Measurements from ENCODE around the gene LHPP. TPM values are rescaled to one million over a fixed set of nuclear protein-coding genes. Genes with fewer than 3 reads are reported as not detected.
A peak's percentile ranks its signal among the peaks of the same experiment; 100 is the strongest.

Gene LHPP
- total RNA-seq, 1 donor from 2014 or later = 24.5 TPM

DNA sequence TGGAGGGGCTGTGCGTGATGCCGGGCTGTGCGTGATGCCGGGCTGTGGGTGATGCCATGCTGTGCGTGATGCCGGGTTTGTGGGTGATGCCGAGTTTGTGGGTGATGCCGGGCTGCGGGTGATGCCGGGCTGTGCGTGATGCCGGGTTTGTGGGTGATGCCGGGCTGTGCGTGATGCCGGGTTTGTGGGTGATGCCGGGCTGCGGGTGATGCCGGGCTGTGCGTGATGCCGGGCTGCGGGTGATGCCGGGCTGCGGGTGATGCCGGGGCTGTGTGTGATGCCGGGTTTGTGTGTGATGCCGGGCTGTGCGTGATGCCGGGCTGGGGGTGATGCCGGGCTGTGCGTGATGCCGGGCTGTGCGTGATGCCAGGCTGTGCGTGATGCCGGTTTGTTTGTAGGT lies 153.6 kb downstream of the LHPP start:
- no peaks in the 10 kb centered on the region for H3K36me3 ChIP-seq
- peaks cover 4% of the 10 kb centered on the region for H3K36me3 Mint-ChIP-seq
- H3K79me2 ChIP-seq (ENCODE audit: low read depth) = no peaks in the 10 kb centered on the region

DNA sequence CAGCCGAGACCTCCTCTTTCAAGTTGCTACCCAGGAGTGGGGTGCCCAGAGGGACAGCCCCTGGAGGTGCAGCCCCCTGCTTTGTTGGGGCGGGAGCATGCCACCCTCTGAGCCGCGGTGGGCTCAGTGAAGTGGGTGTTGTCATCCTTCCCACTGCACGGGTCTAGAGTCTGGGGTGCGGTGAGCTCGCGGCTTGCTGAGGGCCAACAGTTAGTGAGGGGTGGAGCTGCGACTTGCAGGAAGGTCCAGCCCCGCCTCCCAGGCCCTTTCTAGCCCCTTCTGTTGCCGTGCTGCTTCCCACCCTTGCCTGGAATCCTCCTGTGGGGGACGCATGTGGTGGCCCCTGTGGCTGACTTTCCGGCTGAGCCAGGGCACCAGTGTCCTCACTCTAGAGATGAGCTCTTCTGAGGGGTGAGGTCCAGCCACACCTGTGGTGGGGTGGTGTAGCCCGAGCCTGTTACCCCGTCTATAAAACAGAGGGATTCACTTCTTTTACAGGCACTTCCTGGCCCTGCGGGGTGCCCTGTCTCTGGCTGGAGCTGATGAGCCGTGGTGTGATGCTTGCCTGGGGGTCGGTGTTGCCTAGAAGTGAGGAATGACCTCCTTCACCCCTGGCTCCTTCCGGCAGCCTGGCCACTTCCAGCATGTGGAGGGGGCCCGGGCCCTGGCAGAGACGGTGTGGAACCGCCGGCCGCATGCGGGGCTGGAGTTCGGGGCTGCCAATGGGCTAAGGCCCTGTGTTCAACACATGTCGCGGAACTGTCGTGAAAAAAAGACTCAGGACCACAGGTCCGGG lies 154.6 kb downstream of the LHPP start:
- no peaks in the 10 kb centered on the region for H3K36me3 ChIP-seq
- no peak overlapping the region for H3K4me2 ChIP-seq
- no peak overlapping the region for H3K27ac ChIP-seq
- Mint-ChIP-seq H3K4me3 (no peak overlapping the region), H3K36me3 (peaks cover 4% of the 10 kb centered on the region), H3K4me1 (peaks cover 11% of the 10 kb centered on the region), H3K27me3 (ENCODE audit: insufficient read depth, low read depth) (peaks cover 4% of the 10 kb centered on the region), H3K27ac (no peak overlapping the region), H3K9me3 (no peaks in the 10 kb centered on the region)
- H4K20me1 ChIP-seq (ENCODE audit: low read depth) = peaks cover 18% of the 10 kb centered on the region
- H3K27me3 ChIP-seq = no peaks in the 10 kb centered on the region
- H3K9ac ChIP-seq = no peak overlapping the region
- H3K4me1 ChIP-seq = peaks cover 6% of the 10 kb centered on the region
- no peak for DNase-seq (ENCODE audit: low spot score)
- H3F3A ChIP-seq (ENCODE audit: low read depth) = peaks cover 16% of the 10 kb centered on the region
- TF ChIP-seq EZH2phosphoT487 (IDR thresholded peaks at IDR 0.05) (no peak), EZH2 (IDR thresholded peaks at IDR 0.05) (no peak)
- H3K79me2 ChIP-seq (ENCODE audit: low read depth) = no peaks in the 10 kb centered on the region
- H2AFZ ChIP-seq (replicated peaks) = no peak overlapping the region
- H3K9me3 ChIP-seq (ENCODE audit: low read depth) = no peaks in the 10 kb centered on the region
- H3K4me3 ChIP-seq = no peak overlapping the region

More for the DNA sequence above, 153.6 kb downstream of the LHPP start:
- Mint-ChIP-seq H3K4me1 (peaks cover 11% of the 10 kb centered on the region), H3K27me3 (ENCODE audit: insufficient read depth, low read depth) (peaks cover 4% of the 10 kb centered on the region), H3K4me3 (no peak overlapping the region), H3K27ac (no peak overlapping the region), H3K9me3 (no peaks in the 10 kb centered on the region)
- Histone ChIP-seq H3K27ac (no peak overlapping the region), H3K4me3 (no peak overlapping the region), H3K4me2 (no peak overlapping the region), H3F3A (ENCODE audit: low read depth) (peaks cover 16% of the 10 kb centered on the region), H2AFZ (replicated peaks) (no peak overlapping the region), H3K4me1 (peaks cover 6% of the 10 kb centered on the region), H3K9me3 (ENCODE audit: low read depth) (no peaks in the 10 kb centered on the region), H4K20me1 (ENCODE audit: low read depth) (peaks cover 18% of the 10 kb centered on the region), H3K27me3 (no peaks in the 10 kb centered on the region), H3K9ac (no peak overlapping the region)
- no peak for DNase-seq (ENCODE audit: low spot score)
- TF ChIP-seq, protein P1, sequence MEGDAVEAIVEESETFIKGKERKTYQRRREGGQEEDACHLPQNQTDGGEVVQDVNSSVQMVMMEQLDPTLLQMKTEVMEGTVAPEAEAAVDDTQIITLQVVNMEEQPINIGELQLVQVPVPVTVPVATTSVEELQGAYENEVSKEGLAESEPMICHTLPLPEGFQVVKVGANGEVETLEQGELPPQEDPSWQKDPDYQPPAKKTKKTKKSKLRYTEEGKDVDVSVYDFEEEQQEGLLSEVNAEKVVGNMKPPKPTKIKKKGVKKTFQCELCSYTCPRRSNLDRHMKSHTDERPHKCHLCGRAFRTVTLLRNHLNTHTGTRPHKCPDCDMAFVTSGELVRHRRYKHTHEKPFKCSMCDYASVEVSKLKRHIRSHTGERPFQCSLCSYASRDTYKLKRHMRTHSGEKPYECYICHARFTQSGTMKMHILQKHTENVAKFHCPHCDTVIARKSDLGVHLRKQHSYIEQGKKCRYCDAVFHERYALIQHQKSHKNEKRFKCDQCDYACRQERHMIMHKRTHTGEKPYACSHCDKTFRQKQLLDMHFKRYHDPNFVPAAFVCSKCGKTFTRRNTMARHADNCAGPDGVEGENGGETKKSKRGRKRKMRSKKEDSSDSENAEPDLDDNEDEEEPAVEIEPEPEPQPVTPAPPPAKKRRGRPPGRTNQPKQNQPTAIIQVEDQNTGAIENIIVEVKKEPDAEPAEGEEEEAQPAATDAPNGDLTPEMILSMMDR (IDR thresholded peaks at IDR 0.05) = no peak

DNA sequence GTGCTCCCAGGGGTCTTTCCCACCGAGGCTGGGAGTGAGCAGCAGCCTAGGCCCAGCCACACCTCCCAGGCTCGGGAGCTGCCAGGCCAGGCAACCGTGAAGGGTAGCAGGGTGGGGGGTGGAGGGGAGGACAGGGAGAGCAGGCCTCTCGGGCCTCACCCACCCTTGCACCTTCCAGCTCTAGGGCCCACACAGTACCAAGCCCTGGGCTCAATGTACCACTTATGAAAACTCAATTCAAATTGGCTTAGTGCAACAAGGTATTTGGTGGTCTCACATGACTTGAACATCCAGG lies 155.2 kb downstream of the LHPP start:
- no peaks in the 10 kb centered on the region for H3K27me3 ChIP-seq
- TF ChIP-seq, protein P1 (IDR thresholded peaks at IDR 0.05) = no peak
- TF ChIP-seq EZH2phosphoT487 (IDR thresholded peaks at IDR 0.05) (no peak), EZH2 (IDR thresholded peaks at IDR 0.05) (no peak)
- peaks cover 19% of the 10 kb centered on the region for H4K20me1 ChIP-seq (ENCODE audit: low read depth)
- no peak overlapping the region for H3K4me2 ChIP-seq
- Mint-ChIP-seq H3K9me3 (no peaks in the 10 kb centered on the region), H3K27ac (peak overlapping the region; percentile 86), H3K27me3 (ENCODE audit: insufficient read depth, low read depth) (peaks cover 4% of the 10 kb centered on the region), H3K4me3 (no peak overlapping the region), H3K36me3 (peaks cover 4% of the 10 kb centered on the region), H3K4me1 (peaks cover 14% of the 10 kb centered on the region)
- no peak overlapping the region for H2AFZ ChIP-seq (replicated peaks)
- no peaks in the 10 kb centered on the region for H3K36me3 ChIP-seq
- peaks cover 6% of the 10 kb centered on the region for H3K4me1 ChIP-seq
- no peak for DNase-seq (ENCODE audit: low spot score)
- no peak overlapping the region for H3K27ac ChIP-seq
- H3K4me3 ChIP-seq = no peak overlapping the region
- H3K79me2 ChIP-seq (ENCODE audit: low read depth) = no peaks in the 10 kb centered on the region
- no peaks in the 10 kb centered on the region for H3K9me3 ChIP-seq (ENCODE audit: low read depth)
- no peak overlapping the region for H3K9ac ChIP-seq
- peaks cover 16% of the 10 kb centered on the region for H3F3A ChIP-seq (ENCODE audit: low read depth)

DNA sequence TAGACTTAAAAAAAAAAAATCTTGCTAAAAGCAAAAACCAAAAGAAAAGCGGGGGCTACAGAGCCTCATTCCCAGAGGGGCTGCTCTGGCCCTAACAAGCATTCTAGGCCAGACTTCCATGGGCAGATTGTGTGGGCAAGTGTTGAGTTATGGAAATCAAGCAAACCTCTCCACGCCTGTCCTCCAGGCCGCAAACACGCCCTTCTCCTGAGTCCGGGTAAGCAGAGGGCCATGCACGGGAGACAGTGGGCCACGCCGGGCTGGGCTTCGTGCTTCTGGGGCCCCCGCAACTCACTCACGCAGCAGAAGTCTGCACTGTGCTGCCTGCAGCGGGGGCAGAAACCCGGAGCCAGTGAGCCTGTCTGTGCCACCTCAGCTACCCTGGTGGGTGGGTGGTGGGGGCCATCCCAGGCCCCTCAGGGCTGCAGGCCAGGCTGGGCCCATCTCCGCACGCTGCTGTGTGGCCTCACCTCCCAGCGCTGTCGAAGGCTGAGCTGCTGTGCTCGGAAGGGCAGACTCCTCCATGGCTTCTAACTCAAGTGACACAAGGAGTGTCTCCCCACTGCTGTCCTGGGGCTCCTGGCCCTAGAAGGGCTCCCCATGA lies 156.9 kb downstream of the LHPP start:
- Histone ChIP-seq H3K4me3 (no peak overlapping the region), H3K4me1 (no peaks in the 10 kb centered on the region), H2AFZ (replicated peaks) (no peak overlapping the region), H3K27ac (no peak overlapping the region), H3K9me3 (ENCODE audit: low read depth) (no peaks in the 10 kb centered on the region), H3K79me2 (ENCODE audit: low read depth) (no peaks in the 10 kb centered on the region), H3K27me3 (no peaks in the 10 kb centered on the region), H3K36me3 (no peaks in the 10 kb centered on the region), H3K9ac (no peak overlapping the region), H3K4me2 (no peak overlapping the region), H4K20me1 (ENCODE audit: low read depth) (peaks cover 22% of the 10 kb centered on the region), H3F3A (ENCODE audit: low read depth) (peaks cover 12% of the 10 kb centered on the region)
- TF ChIP-seq EZH2phosphoT487 (IDR thresholded peaks at IDR 0.05) (no peak), EZH2 (IDR thresholded peaks at IDR 0.05) (no peak)
- TF ChIP-seq, protein P1 (IDR thresholded peaks at IDR 0.05) = no peak
- H3K36me3 Mint-ChIP-seq = peaks cover 5% of the 10 kb centered on the region
- peaks cover 14% of the 10 kb centered on the region for H3K4me1 Mint-ChIP-seq
- no peak overlapping the region for H3K4me3 Mint-ChIP-seq
- H3K27me3 Mint-ChIP-seq (ENCODE audit: insufficient read depth, low read depth) = peaks cover 2% of the 10 kb centered on the region
- H3K9me3 Mint-ChIP-seq = no peaks in the 10 kb centered on the region
- no peak overlapping the region for H3K27ac Mint-ChIP-seq
- no peak for DNase-seq (ENCODE audit: low spot score)

Data from neural progenitor cell (in vitro differentiated cells).